HG02588 (cell line): Measurements from ENCODE around the gene CFAP251.

Experiments used
- ATAC-seq: cut with Tn5 transposase; IDR thresholded peaks from one replicate; pipeline ENCODE4 v1.9.1; 2021; ENCODE audit warnings: mild to moderate bottlenecking, moderate library complexity; ENCODE audit not compliant: unreplicated experiment

Gene CFAP251

GRCh38 chr12:121996050-121996944, 77.9 kb downstream of the CFAP251 start:
- no peak for ATAC-seq

- no peak for ATAC-seq
These were observed 78.7 kb downstream of the CFAP251 start for GRCh38 chr12:121996945-121997612.

GRCh38 chr12:122001466-122002209, 83.2 kb downstream of the CFAP251 start:
- no peak for ATAC-seq

- no peak for ATAC-seq
These were observed 85.5 kb downstream of the CFAP251 start for GRCh38 chr12:122003651-122004611.

DNA sequence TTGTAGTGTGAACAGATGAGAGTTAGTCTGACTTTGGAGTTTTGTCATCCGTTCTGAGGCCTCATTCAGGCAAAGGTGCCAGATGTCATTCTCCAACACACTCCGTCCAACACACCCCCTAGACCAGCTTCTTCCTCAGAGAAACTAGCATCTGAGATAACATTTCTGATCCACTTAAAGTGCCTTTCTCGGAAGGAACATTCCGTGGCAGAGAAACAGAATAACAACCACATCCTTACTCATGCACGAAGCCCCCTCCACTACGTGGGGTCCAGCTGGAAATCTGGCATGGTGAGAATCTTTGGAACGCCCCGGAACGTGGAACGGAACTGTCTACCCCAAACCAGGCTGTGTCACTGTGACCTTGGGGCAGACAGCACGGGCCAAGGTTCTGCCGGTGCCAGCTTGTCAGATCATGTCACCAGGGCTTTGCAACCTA, 86.3 kb downstream of the CFAP251 start:
- no peak for ATAC-seq

- no peak for ATAC-seq
These were observed 86.9 kb downstream of the CFAP251 start for GRCh38 chr12:122005252-122005776.

DNA sequence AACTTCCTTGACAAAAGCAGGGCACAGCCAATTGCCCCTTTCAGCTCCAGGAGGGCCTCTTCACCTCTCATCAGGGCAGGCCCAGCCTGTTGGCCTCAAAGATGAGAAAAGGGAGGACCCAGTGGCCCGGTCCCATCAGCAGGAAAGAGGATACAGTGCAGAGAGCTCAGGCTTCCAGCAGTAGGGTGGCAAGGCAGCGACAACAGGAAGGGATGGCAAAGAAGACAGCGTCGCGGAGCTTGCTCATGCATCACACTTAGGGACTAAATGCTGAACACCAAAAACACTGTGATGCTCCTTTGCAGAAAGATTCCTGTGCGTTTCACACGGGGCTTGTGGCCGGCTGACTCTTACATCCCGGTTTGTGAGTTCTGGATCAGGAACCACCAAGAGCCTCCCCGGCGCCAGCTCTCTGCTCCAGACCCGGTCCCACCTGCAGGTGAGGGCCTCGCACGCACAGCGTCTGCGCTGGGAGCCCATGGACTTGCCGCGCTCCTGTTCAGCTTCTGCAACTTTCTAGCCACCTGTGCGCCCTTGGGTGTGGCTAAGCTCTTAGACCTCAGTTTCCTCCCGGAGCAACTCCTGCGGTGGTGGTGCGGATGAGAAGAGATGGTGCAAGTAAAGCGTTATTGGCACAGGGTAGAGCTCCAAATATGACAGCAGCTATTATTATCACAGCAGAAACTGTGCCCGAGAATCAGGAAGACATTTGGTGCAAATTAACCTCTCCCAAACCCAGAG, 88.0 kb downstream of the CFAP251 start:
- no peak for ATAC-seq

- ATAC-seq, result no peak
These were observed 91.3 kb downstream of the CFAP251 start for GRCh38 chr12:122009741-122010140.

DNA sequence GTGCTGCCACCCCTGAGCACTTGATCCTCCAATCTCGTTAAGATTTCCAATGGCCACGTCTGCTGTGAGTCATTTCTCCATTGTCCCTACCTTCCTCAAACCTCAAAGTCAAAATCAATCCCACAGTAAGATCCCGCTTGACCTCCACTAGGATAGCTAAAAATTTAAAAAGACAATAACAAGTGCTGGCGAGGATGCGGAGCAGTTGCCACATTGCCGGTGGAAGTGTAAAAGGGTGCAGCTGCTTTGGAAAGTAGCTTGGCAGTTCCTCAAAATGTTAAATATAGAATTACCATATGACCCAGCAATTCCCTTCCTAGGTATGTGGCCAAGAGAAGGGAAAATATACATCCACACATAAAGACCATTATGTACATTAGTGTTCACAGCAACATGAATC, 93.8 kb downstream of the CFAP251 start:
- ATAC-seq, result no peak

DNA sequence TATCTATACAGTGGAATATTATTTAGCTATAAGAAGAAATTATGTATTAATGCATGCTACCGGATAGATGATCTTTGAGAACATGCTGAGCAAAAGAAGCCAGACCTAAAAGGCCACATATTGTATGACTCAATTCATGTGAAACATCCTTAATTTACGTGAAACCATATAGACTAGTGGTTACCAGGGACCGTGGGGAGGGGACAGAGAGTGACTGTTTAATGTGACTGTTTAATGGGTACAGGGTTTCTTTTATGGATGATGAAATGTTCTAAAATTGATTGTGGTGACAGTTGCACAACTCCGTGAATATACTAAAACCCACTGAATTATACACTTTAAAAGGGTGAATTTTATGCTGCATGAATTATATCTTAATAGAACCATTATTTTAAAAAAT, 94.7 kb downstream of the CFAP251 start:
- no peak for ATAC-seq

GRCh38 chr12:122013791-122014590, 95.6 kb downstream of the CFAP251 start:
- ATAC-seq, result no peak

GRCh38 chr12:122014781-122015180, 96.4 kb downstream of the CFAP251 start:
- no peak for ATAC-seq

- no peak for ATAC-seq
These were observed 100.1 kb downstream of the CFAP251 start for GRCh38 chr12:122018457-122018856.

- ATAC-seq, result no peak
These were observed 100.5 kb downstream of the CFAP251 start for GRCh38 chr12:122018937-122019336.

- ATAC-seq, result no peak
These were observed 102.4 kb downstream of the CFAP251 start for GRCh38 chr12:122020795-122021192.

- no peak for ATAC-seq
These were observed 102.9 kb downstream of the CFAP251 start for GRCh38 chr12:122021193-122021821.

DNA sequence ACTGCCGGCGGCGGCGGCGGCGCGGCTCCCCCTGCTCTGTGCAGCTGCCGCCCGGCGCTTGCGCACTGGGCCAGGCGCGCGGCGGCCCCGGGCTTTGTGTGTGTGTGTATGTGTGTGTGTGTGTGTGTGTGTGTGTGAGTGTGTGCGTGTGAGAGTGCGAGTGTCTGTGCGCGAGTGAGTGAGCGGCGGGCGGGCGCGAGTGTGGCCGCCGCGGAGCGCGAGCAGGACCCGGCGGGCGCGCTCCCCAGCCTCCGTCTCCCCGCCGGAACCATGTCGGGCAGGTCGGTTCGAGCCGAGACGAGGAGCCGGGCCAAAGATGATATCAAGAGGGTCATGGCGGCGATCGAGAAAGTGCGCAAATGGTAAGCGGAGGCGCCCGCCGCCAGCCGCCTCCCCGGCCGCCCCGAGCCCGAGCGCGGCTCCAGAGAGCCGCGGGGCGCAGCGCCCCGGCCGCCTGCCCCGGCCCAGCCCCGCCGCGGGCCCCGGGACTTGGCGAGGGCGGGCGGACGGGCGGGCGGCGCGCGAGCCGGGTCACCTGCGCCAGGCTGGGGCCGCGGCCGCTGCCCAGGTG, 103.5 kb downstream of the CFAP251 start, which contains the start of gene BCL7A:
TSS of gene BCL7A (plus strand) at position 63 of the 571 bp plus-strand sequence. CDS start at position 271, 208 bp downstream.
- ATAC-seq, result peak; percentile 36
